HL-60 (cell line): ENCODE measurements around the gene PCNX3.

Experiments
- GABPA ChIP-seq: IDR thresholded peaks from 2 replicates; pipeline ENCODE4 v1.6.1; 2012; ENCODE audit warnings: low read depth
- TF ChIP-seq, protein P1 (sequence below): IDR thresholded peaks from one replicate; pipeline ENCODE4 v1.5.1; 2011; ENCODE audit warnings: low read length, control low read depth, inconsistent platforms; ENCODE audit not compliant: insufficient read depth
- TF ChIP-seq, protein P2 (sequence below): IDR thresholded peaks from 2 replicates; pipeline ENCODE4 v1.6.1; 2012; ENCODE audit warnings: low read depth; ENCODE audit not compliant: insufficient replicate concordance

DNA sequence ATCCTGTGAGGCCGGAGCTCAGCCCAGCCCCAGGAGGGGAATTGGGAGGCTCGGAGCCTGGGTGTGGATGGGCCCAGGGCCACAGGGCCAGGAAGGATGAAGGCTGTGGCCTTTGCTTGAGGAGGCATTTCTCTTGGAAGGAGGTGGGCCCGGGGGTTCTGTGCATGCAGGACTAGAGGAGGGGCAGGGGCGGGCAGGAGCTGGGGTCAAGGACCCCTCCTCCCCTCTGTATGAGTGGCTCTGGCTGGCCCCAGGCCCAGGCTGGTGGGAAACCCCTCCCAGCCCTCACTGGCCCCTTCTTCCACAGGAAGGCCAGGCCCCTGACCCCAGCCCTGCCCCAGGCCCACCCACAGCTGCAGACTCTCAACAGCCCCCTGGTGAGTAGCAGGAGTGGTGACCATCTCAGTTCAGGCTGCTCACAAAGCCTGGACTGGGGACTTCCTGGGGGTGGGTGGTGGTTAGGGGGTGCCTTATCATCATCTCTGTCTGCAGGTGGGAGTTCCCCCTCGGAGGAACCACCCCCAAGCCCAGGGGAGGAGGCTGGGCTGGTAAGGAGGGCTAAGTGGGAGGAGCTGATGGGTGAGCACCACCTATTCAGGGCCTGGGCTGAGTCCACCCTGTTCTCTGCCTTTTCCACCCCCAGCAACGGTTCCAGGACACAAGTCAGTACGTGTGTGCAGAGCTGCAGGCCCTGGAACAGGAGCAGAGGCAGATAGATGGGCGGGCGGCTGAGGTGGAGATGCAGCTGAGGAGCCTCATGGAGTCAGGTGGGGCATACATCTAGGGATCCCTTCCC, 25.9 kb upstream of the PCNX3 start:
- TF ChIP-seq, protein P1, sequence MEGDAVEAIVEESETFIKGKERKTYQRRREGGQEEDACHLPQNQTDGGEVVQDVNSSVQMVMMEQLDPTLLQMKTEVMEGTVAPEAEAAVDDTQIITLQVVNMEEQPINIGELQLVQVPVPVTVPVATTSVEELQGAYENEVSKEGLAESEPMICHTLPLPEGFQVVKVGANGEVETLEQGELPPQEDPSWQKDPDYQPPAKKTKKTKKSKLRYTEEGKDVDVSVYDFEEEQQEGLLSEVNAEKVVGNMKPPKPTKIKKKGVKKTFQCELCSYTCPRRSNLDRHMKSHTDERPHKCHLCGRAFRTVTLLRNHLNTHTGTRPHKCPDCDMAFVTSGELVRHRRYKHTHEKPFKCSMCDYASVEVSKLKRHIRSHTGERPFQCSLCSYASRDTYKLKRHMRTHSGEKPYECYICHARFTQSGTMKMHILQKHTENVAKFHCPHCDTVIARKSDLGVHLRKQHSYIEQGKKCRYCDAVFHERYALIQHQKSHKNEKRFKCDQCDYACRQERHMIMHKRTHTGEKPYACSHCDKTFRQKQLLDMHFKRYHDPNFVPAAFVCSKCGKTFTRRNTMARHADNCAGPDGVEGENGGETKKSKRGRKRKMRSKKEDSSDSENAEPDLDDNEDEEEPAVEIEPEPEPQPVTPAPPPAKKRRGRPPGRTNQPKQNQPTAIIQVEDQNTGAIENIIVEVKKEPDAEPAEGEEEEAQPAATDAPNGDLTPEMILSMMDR: no peak
- no peak for TF ChIP-seq GABPA
- TF ChIP-seq, protein P2, sequence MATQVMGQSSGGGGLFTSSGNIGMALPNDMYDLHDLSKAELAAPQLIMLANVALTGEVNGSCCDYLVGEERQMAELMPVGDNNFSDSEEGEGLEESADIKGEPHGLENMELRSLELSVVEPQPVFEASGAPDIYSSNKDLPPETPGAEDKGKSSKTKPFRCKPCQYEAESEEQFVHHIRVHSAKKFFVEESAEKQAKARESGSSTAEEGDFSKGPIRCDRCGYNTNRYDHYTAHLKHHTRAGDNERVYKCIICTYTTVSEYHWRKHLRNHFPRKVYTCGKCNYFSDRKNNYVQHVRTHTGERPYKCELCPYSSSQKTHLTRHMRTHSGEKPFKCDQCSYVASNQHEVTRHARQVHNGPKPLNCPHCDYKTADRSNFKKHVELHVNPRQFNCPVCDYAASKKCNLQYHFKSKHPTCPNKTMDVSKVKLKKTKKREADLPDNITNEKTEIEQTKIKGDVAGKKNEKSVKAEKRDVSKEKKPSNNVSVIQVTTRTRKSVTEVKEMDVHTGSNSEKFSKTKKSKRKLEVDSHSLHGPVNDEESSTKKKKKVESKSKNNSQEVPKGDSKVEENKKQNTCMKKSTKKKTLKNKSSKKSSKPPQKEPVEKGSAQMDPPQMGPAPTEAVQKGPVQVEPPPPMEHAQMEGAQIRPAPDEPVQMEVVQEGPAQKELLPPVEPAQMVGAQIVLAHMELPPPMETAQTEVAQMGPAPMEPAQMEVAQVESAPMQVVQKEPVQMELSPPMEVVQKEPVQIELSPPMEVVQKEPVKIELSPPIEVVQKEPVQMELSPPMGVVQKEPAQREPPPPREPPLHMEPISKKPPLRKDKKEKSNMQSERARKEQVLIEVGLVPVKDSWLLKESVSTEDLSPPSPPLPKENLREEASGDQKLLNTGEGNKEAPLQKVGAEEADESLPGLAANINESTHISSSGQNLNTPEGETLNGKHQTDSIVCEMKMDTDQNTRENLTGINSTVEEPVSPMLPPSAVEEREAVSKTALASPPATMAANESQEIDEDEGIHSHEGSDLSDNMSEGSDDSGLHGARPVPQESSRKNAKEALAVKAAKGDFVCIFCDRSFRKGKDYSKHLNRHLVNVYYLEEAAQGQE: no peak
